GM21717 (cell line): Measurements from ENCODE around the gene FAM110C.
"Not testable (repeated sequence)": the region's sequence is repeated elsewhere in the genome, so short reads cannot be mapped to it uniquely, and the experiment has no call there.

ENCODE experiments used
- ATAC-seq: cut with Tn5 transposase; IDR thresholded peaks from one replicate; pipeline ENCODE4 v1.9.1; 2021; ENCODE audit warnings: mild to moderate bottlenecking, moderate library complexity; ENCODE audit not compliant: unreplicated experiment

FAM110C gene

GRCh38 chr2:46471-47345 is at the start of gene FAM110C:
Gene FAM110C (minus strand): TSS chr2:46505. CDS start chr2:46385, 120 bp downstream.
- no peak for ATAC-seq

DNA sequence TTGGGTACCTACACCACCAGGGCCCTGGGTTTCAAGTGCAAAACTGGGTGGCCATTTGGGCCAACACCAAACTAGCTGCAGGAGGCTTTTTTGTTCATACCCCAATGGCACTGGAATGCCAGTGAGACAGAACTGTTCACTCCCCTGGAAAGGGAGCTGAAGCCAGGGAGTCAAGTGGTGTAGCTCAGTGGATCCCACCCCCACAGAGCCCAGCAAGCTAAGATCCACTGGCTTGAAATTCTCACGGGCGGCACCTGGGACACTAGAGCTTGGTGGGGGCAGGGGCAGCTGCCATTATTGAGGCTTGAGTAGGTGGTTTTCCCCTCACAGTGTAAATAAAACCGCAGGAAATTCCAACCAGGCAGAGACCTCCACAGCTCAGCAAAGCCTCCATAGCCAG is 46.0 kb upstream of the FAM110C start:
- no peak for ATAC-seq

GRCh38 chr2:90645-91312 is 44.5 kb upstream of the FAM110C start:
- no peak for ATAC-seq

- no peak for ATAC-seq
These were observed 39.5 kb upstream of the FAM110C start for GRCh38 chr2:85761-86160.

DNA sequence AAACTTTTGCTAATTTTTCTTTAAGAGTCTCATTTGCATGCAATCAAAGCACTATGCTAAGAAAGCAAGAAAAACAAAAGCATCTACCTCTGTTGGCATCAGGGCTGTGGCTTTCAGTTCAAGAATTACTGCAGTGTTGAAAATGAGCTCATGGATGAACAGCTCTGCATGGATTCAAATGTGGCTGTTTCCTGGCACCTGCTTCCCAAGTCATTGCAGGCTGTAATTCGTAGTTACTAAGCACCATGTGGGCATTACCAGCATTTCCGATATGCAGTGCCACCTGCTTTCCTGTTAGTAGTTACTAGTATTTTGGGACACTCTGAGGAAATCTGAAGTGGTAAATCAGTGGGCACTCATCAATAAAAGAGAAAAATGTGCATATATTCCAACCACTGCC is 37.8 kb upstream of the FAM110C start:
- ATAC-seq, result no peak

DNA sequence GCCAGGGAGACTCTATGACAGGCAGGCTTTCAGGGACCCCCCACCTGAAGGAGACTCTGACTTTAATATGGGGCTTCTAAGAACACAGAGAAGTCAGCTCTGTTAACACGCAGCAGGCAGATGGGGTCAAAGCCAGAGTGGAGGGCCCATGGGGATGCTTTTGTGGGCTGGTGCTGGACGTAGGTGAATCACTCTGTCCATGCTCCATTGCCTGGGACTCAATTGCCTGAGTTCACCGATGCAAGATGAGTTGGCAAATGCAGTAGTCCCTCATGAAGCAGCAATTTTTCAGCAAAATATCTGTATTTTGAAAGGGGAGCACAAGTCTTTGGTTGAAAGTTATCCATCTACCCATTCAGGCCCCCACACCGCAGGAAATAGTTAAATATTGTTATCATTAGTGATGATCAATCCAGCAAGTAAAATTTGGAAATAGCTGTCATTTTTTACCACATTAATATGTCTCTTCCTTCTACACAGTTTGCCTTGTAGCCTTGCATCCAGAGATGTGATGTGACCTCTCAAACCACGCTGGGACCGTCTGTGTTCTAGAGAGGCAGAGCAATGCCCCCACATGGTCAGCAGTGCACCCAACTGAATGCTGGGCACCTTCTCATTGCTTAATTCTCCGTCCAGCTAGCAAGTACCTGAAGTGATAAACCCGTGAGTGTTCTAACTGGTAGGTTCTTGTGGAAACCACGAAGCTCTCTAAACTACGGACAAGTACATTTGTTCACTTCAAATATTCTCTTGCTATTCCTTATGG is 34.8 kb upstream of the FAM110C start:
- ATAC-seq, result no peak

DNA sequence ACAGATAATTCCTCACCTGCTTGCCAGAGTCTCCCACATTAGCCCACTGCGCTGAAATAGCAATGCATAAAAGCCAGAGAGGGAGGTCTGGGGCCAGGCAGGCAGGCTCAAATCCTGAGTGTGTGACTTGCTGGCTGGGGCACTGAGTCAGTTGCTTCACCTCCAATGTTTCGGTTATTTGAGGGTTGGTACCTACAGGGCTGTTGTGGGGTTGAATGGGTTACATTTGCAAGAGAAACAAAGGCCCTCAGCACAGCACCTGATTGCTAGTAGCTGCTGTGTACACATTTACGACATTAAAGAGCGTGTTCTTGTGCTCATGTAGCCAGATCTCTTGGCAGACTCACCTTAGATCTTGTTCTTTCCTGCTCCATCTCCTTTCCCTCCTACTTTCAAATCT is 34.1 kb upstream of the FAM110C start:
- no peak for ATAC-seq

DNA sequence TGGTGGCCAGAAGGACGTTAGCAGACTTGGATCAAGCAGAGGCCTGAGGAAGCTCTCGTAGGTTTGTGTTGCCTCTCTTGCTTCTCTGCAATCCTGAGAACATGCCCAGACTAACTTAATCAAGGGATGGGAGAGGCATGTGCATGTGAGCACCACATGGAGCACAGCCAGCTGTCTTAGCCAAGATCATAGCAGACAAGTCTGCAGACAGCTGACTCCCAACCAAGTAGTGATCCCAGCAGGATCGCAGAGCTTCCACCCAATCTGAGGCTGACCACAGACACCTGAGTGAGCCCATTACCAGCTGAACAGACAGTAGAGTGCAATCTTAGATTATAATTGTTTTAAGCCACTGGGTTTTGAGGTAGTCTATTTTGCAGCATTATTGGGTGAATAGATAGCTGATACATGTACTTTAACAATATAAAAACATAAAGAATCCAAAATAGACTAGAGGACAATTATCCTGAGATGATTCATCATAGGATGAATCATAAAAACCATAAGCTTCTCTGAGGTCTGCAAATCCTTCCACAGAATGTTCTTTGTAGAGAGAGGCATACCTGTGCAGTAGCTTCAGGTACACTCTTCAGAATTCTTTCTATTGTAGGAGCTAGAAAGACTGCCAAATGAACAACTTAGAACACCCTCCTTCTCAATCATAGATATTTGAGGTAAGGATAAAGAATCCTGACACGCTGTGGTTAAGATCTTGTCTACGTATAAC is 25.2 kb upstream of the FAM110C start:
- ATAC-seq, result no peak

DNA sequence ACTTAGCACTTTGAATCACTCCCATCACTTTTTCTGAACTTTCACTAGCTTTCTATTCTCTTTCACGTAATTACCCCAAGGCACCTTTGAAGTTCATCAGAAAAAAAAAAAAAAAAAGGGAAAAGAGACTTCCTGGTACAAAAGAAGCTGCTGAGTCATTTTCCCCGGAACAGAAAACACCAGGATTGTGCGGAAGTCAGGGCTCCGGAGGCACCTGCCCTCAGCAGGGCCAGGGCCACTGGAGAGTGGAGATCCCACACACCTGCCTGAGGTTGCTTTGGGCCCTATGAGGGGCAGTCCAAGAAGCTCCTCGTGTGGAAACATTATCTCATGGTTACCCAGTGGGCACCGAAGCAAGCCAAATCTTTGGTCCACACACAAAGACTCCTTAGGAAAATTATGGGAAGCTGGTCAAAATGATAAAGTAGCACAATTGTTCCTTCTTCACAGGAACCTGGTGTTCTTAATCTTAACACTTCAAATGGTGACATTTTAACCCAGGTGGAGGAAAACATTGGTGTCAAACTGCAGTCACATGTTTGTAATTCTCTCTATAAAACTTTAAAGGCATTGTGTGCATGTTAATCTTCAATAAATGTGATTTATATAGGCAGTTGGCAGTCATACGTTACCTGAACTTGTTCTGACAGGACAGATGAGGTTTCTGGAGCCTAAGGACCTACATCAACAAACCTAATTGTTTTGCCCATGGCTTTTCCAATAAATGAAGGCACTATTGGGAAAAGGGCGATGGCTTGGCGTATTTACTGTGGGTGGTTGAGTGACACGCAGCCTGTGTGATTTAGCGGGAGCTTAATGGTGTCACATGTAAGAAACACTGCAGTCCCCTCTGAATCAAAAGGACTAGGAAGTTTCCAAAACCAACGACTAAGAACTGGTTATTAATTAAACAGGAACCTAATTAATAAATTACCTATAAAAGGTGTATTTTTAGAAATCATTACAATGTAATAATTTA is 23.4 kb upstream of the FAM110C start:
- no peak for ATAC-seq

GRCh38 chr2:68637-69036 is 22.3 kb upstream of the FAM110C start:
- ATAC-seq, result not testable (repeated sequence)

GRCh38 chr2:66853-67252 is 20.5 kb upstream of the FAM110C start:
- no peak for ATAC-seq

- ATAC-seq, result no peak
These were observed 18.8 kb upstream of the FAM110C start for GRCh38 chr2:65121-65520.

DNA sequence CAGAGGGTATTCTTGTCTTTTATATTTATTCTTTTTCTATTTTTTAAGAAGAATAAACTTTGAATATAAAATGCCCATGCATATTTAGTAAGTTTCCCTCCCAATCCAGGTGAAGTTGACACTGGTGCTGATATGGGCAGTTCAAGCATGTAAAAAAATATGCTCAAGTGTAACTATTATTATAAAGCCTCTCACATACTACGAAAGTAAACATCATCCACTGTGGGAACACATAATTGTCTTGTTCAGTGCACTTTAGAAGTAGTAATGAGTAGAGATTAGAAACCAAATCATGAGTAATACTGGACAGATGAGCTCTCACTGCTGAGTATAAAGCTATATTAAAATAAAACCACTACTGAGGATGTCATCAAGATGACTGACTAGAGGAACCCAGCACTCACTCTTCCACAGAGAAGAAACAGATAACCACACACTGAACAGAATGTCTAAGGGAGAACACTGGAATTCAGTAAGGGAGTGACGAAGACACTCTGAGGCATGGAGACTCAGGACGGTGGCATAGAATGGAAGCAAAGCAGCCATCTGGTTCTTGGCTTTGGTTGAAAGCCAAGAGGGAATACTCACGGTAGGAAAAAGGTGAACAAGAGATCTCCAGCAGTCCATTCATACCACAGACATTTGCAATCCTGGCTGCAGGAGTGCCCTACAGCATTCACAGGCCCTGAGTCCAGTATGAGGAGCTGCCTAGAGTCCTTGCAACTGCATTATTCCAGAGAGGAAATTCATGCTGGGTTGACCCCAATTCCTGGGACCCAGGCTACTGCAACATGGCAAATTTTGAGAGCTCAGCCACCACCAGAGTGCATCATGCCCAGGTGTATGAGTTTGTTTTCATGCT is 9.5 kb upstream of the FAM110C start:
- ATAC-seq, result no peak

- ATAC-seq, result no peak
These were observed 5.3 kb upstream of the FAM110C start for GRCh38 chr2:51613-52012.

GRCh38 chr2:47737-48136 is 1.4 kb upstream of the FAM110C start:
- no peak for ATAC-seq

DNA sequence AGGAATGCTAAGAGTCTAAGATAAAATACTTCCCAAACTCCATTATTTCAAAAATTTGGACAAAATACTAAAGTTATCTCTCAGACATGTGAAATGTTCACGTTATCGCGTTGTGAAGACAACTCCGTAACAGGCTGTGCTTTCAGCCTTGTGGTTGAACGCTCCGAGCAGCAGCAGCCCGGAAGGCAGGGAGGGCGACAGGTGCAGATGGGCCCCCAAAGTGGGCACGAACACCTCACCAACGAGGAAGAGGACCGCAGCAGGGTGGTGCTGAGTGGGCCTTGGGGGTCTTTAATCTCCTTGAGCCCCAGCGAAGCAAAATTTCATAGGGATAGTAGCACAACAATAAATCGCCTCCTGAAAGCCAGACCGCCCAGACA is 1.0 kb upstream of the FAM110C start:
- ATAC-seq, result no peak

DNA sequence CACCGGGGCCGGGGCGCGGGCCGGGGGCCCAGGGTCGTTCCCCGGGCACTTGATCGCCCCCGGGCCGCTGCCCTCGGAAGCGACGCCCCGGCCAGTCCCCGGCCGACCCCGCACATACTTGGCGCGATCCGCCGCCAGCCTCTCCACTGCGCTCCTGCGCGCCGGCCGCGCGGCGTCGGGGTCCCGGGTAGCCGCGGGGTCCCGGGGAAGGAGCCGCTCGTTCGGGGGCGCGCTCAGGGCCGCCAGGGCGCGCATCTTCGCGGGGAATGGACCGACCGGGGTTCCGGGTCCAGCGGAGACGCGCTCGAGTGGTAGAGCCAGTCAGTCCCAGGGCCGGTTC is 204 bp downstream of the FAM110C start:
- ATAC-seq, result no peak

DNA sequence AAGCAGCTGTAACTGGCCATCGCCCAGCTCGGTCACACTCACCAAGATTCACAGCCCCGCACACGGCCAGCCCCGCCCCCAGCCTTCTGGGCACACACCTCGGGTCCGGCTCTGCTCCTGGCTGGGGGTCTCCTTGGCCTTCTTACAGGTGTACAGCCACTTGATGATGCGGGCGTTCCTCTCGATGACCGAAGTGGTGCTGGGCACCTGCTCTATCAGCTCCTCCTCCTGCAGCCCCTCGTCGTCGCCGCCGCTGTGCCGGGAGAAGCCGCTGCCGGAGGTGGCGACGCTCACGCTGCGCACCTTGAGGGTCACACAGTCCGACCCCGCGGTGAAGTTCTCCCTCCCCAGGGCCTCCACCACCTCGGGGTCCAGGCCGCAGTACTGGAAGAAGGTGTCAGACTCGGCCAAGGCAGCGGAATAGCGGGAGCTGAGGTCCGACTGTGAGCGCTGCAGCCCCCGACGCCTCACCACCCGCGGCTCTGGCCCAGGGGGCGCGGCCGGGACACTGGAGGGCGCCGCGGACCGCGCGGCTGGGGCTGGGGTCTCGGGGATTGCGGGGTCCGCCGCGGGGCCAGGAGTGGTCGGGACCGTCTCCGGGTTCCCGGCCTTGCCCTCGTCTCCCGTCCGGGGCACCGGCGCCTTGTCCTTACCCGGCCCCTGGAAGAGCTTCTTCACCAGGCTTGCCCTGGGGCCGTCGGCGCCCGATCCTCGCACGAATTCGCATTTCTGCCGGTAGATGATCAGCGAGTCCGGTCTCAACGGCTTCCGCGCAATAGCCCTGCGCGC is 769 bp downstream of the FAM110C start:
- ATAC-seq, result no peak
